Keratinocyte (primary cell): Measurements from ENCODE around the gene TNS3. TPM values are rescaled to one million over a fixed set of nuclear protein-coding genes. Genes with fewer than 3 reads are reported as not detected.

Source experiments
- DNase-seq: peaks from one replicate; pipeline ENCODE4 v3.0.0-alpha.2; 2011; ENCODE audit warnings: low read depth, missing footprints, low spot score
- FAIRE-seq: peaks from 2 replicates; lab custom pipeline; 2011; peaks lifted over from hg19 to GRCh38; lab: Jason Lieb, UNC
- H2AFZ ChIP-seq: 2 replicates; pipeline ENCODE4 v1.6.0; 2012; ENCODE audit warnings: low read length, control low read depth, inconsistent platforms; ENCODE audit not compliant: control insufficient read depth
- H3K27ac ChIP-seq: 2 replicates; pipeline ENCODE4 v1.5.1; 2011; ENCODE audit warnings: low read length; ENCODE audit not compliant: control insufficient read depth, insufficient read depth
- H3K27me3 ChIP-seq: 3 replicates; pipeline ENCODE4 v1.6.0; 2011; ENCODE audit warnings: low read length; ENCODE audit not compliant: control insufficient read depth, insufficient read depth; ENCODE audit errors: extremely low read depth
- H3K36me3 ChIP-seq, 2 experiments: 2 replicates in 1 of 2; 3 replicates in 1 of 2; pipeline ENCODE4 v1.5.1; 2011; ENCODE audit warnings: low read length in 2 of 2, mild to moderate bottlenecking in 1 of 2; ENCODE audit not compliant: control insufficient read depth in 2 of 2, insufficient read depth in 2 of 2; ENCODE audit errors: extremely low read depth in 1 of 2
- H3K4me1 ChIP-seq: 3 replicates; pipeline ENCODE4 v1.5.1; 2011; ENCODE audit warnings: low read length; ENCODE audit not compliant: control insufficient read depth, insufficient read depth; ENCODE audit errors: extremely low read depth
- H3K4me2 ChIP-seq: 3 replicates; pipeline ENCODE4 v1.6.0; 2011; ENCODE audit warnings: low read depth, low read length; ENCODE audit not compliant: control insufficient read depth, insufficient read depth; ENCODE audit errors: extremely low read depth
- H3K4me3 ChIP-seq, 3 experiments: fragments of 200-600 bp in 1 of 3; sonication (generic) in 1 of 3; 2 replicates in 2 of 3; 3 replicates in 1 of 3; pipeline ENCODE4 v1.5.1; 2011 to 2016; ENCODE audit warnings: low read length in 3 of 3, mild to moderate bottlenecking in 3 of 3, control low read depth in 2 of 3, inconsistent platforms in 1 of 3, low read depth in 1 of 3, mixed read lengths in 1 of 3, mixed run types in 1 of 3, moderate library complexity in 1 of 3; ENCODE audit not compliant: control insufficient read depth in 2 of 3, insufficient read depth in 2 of 3; ENCODE audit errors: extremely low read depth in 1 of 3
- H3K79me2 ChIP-seq: 2 replicates; pipeline ENCODE4 v1.6.0; 2012; ENCODE audit warnings: low read length; ENCODE audit not compliant: control insufficient read depth, insufficient read depth
- H3K9ac ChIP-seq: 3 replicates; pipeline ENCODE4 v1.6.0; 2011; ENCODE audit warnings: low read length; ENCODE audit not compliant: control insufficient read depth, insufficient read depth; ENCODE audit errors: extremely low read depth
- H3K9me1 ChIP-seq: 3 replicates; pipeline ENCODE4 v1.6.0; 2011; ENCODE audit warnings: low read length; ENCODE audit not compliant: control insufficient read depth, insufficient read depth; ENCODE audit errors: extremely low read depth
- H3K9me3 ChIP-seq: 2 replicates; pipeline ENCODE4 v1.5.1; 2012; ENCODE audit warnings: low read depth, low read length; ENCODE audit not compliant: control insufficient read depth
- H4K20me1 ChIP-seq: 3 replicates; pipeline ENCODE4 v1.6.0; 2011; ENCODE audit warnings: low read length; ENCODE audit not compliant: control insufficient read depth, insufficient read depth; ENCODE audit errors: extremely low read depth
- CTCF ChIP-seq, 3 experiments: IDR thresholded peaks in 1 of 3; conservative IDR thresholded peaks in 1 of 3; optimal IDR thresholded peaks in 1 of 3; 2 replicates in 2 of 3; 3 replicates in 1 of 3; pipeline versions ENCODE3 to v1.5.1; 2011; ENCODE audit warnings: low read length in 3 of 3, mild to moderate bottlenecking in 3 of 3, moderate library complexity in 2 of 3, control low read depth in 1 of 3, inconsistent platforms in 1 of 3; ENCODE audit not compliant: insufficient read depth in 2 of 3; ENCODE audit errors: extremely low read depth in 1 of 3
- EZH2 ChIP-seq: IDR thresholded peaks from one replicate; pipeline ENCODE4 v1.6.1; 2012; ENCODE audit warnings: inconsistent platforms, mild to moderate bottlenecking, low read length, moderate library complexity
- dilution Hi-C: fragments of 300-500 bp; cut with MboI; formaldehyde crosslinking; loops from one replicate; pipeline ENCODE4 v1.7.0; 2020; ENCODE audit warnings: low sequenced_read_pairs; ENCODE audit not compliant: extremely low pct_ligation_motif_present
- polyA plus RNA-seq, 5 experiments: library from polyadenylated mRNA; depleted of rRNA in 3 of 5; stranded (reverse) in 3 of 5; stranded (forward) in 1 of 5; unstranded in 1 of 5; fragments of >200 nt; gene quantifications; 1 replicate in 1 of 5; 2 replicates in 3 of 5; 3 replicates in 1 of 5; pipeline versions ENCODE4 v1.2.1 to v1.2.3, GENCODE V29; 2011 to 2012; ENCODE audit warnings: missing spikeins in 2 of 5, low read depth in 1 of 5, low replicate concordance in 1 of 5

The TNS3 gene
- polyA plus RNA-seq, 1 donor (not counting 4 experiments of a cell fraction or from before 2014, with no cell fraction given) = 3.9 TPM

GRCh38 chr7:47601119-47601880, 19.4 kb upstream of the TNS3 start:
- peaks cover 19% of the 10 kb centered on the region for H3K9me3 ChIP-seq
- peak overlapping the region; percentile 86 for H3K27ac ChIP-seq
- no peaks in the 10 kb centered on the region for H3K79me2 ChIP-seq
- DNase-seq (peak; percentile 76), FAIRE-seq (peak; percentile 90)
- peak overlapping the region; percentile 45 for H2AFZ ChIP-seq
- H3K4me2 ChIP-seq = peak overlapping the region; percentile 95
- dilution Hi-C loops = no loop called here
- no peaks in the 10 kb centered on the region for H3K27me3 ChIP-seq
- peaks cover 44% of the 10 kb centered on the region for H3K4me1 ChIP-seq
- H3K9ac ChIP-seq = peak overlapping the region; percentile 71
- H3K9me1 ChIP-seq = no peaks in the 10 kb centered on the region
- TF ChIP-seq EZH2 = no peak
- no peak for TF ChIP-seq CTCF (optimal IDR thresholded peaks at IDR 0.05 in 1 of 3, IDR thresholded peaks at IDR 0.05 in 1 of 3, conservative IDR thresholded peaks at IDR 0.05 in 1 of 3; ENCODE audit: extremely low read depth in 1 of 3, insufficient read depth in 2 of 3, low read length in 3 of 3)
- H4K20me1 ChIP-seq = no peaks in the 10 kb centered on the region
- peak overlapping the region in 2 of 3 experiments; percentile 57 to 62 for H3K4me3 ChIP-seq
- H3K36me3 ChIP-seq = no peaks in the 10 kb centered on the region

- Histone ChIP-seq H3K4me1 (peaks cover 44% of the 10 kb centered on the region), H3K4me2 (peak overlapping the region; percentile 95), H3K9me3 (peaks cover 19% of the 10 kb centered on the region), H3K27ac (peak overlapping the region; percentile 86), H3K9me1 (no peaks in the 10 kb centered on the region), H3K79me2 (no peaks in the 10 kb centered on the region), H2AFZ (peak overlapping the region; percentile 97), H4K20me1 (no peaks in the 10 kb centered on the region), H3K9ac (peak overlapping the region; percentile 71), H3K36me3 (no peaks in the 10 kb centered on the region), H3K27me3 (no peaks in the 10 kb centered on the region), H3K4me3 (peak overlapping the region in 2 of 3 experiments; percentile 57 to 62)
- DNase-seq (no peak), FAIRE-seq (peak; percentile 88)
- dilution Hi-C loops = no loop called here
- TF ChIP-seq CTCF (optimal IDR thresholded peaks at IDR 0.05 in 1 of 3, IDR thresholded peaks at IDR 0.05 in 1 of 3, conservative IDR thresholded peaks at IDR 0.05 in 1 of 3; ENCODE audit: extremely low read depth in 1 of 3, insufficient read depth in 2 of 3, low read length in 3 of 3) = no peak
- no peak for TF ChIP-seq EZH2
Observed at GRCh38 chr7:47600199-47601118, 18.5 kb upstream of the TNS3 start.
